Endometrial microvascular endothelial cells (primary cell): ENCODE measurements around the gene CD7. TPM values are rescaled to one million over a fixed set of nuclear protein-coding genes. Genes with fewer than 3 reads are reported as not detected.

Experiments
- in situ Hi-C: cut with HindIII; loops from 2 replicates; pipeline ENCODE4 v1.10.0; 2017; ENCODE audit warnings: low sequenced_read_pairs, low pct_unique_long_range_greater_than_20kb; ENCODE audit errors: inconsistent ontology term
- total RNA-seq: library from RNA; depleted of rRNA; stranded (reverse); fragments of >200 nt; gene quantifications from one replicate; pipeline ENCODE4 v1.2.3, GENCODE V29; 2015; ENCODE audit errors: inconsistent ontology term

CD7 gene
- total RNA-seq, 1 donor from 2014 or later, result not detected

- in situ Hi-C loops, result no loop called here
These were observed 13.2 kb downstream of the CD7 start for GRCh38 chr17:82303944-82304808.

DNA sequence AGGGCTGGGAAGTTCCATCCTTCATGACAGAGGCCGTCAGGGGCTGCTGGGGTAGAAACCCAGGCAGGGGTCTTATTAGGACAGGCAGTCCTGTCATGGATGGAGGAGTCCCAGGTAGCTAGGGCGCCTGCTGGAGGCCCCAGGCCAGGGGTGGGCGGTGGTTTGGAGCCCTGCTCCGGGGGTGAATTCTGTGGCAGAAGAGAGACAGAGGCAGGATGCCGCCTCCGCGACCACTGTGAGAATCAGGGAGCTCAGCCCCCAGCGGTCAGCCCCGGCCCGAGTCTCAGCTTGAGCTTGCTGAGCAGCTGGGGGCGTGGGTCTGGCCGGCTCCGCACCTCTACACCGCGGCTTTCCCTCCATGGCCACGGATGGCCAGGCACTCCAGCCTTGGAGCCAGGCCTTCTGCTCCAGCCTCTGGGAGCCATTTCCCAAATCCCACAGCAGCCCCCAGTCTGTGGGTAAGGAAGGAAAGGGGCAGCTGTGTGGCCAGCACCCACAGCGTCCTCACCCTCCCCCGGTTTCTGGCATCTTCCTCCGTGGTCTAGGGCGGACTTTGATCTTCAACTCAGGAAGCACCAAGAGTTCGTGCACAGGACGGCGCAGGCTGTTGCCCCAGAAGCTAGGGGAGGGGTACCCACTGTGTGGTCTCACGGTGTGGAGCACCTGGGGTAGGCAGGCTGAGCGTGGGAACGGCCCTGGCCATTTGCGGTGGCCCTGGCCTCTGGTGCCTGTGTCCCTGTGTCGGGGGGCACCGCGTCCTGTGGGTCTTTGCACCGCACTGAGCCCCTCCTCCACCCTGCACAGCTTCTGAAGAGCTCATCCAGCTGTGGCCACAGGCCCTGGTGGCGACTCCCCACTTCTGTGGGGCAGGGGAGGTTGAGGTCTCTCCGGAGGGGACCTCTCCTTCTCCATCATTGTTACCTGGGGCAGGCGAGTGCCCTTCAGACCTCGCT is 14.1 kb downstream of the CD7 start:
- in situ Hi-C loops, result no loop called here

- in situ Hi-C loops, result no loop called here
These were observed 14.8 kb downstream of the CD7 start for GRCh38 chr17:82302568-82302963.

GRCh38 chr17:82301916-82302567 is 15.4 kb downstream of the CD7 start:
- in situ Hi-C loops, result no loop called here

- in situ Hi-C loops, result no loop called here
These were observed 16.0 kb downstream of the CD7 start for GRCh38 chr17:82301300-82301915.

- in situ Hi-C loops, result no loop called here
These were observed 16.6 kb downstream of the CD7 start for GRCh38 chr17:82300707-82301270.

DNA sequence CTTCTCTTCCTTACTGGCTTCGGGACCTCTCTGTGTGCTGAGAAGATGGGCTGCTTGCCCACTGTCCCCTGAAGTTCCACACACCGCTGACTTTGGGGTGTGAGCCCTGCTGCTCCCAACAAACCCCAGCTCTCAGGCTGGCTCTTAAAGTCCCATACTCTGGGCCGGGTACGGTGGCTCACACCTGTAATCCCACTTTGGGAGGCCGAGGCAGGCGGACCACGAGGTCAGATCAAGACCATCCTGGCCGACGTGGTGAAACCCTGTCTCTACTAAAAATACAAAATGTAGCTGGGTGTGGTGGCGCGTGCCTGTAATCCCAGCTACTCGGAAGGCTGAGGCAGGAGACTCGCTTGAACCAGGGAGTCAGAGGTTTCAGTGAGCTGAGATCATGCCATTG is 17.2 kb downstream of the CD7 start:
- in situ Hi-C loops, result no loop called here

- in situ Hi-C loops, result no loop called here
These were observed 18.0 kb downstream of the CD7 start for GRCh38 chr17:82299452-82299851.

DNA sequence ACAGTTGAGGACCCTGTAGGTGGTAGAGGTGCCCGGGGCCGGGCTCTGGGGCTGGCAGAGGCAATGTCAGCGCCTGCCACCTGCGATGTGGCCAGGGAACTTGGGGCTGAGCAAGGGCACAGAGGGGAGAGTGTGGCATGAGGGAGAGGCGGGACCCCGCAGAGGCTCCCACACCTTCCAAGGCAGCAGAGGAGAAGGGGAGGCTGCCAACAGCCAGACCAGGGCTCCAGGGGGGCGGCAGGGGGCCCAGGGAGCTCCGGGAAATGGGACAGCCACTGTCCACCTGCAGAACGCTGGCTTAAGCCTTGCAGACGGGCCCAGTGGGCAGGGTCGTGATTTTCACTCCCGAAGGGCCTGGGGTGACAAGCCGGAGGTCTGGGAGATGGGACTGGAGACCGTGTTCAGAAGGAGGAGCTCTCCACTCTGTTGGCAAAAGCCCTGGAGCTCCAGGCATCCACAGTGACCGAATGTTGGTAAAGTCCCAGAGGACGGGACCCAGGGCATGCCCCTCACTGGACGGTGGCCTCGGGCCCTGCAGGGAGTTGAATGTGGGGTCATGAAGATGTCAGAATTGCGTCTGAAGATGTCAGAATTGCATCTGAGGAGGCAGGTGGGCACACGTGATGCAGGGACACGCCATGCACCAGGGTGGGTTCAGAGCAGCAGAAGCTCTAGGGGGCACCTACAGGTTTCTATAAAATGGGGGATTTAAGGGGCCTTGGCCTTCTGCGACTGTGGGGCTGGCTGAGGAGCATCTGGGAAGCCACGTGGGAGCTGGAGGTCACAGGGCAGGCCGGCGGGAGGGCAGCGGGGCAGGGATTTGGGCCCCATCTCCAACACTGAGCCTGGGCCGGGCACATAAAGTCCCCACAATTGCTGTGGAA is 18.6 kb downstream of the CD7 start:
- in situ Hi-C loops, result no loop called here

DNA sequence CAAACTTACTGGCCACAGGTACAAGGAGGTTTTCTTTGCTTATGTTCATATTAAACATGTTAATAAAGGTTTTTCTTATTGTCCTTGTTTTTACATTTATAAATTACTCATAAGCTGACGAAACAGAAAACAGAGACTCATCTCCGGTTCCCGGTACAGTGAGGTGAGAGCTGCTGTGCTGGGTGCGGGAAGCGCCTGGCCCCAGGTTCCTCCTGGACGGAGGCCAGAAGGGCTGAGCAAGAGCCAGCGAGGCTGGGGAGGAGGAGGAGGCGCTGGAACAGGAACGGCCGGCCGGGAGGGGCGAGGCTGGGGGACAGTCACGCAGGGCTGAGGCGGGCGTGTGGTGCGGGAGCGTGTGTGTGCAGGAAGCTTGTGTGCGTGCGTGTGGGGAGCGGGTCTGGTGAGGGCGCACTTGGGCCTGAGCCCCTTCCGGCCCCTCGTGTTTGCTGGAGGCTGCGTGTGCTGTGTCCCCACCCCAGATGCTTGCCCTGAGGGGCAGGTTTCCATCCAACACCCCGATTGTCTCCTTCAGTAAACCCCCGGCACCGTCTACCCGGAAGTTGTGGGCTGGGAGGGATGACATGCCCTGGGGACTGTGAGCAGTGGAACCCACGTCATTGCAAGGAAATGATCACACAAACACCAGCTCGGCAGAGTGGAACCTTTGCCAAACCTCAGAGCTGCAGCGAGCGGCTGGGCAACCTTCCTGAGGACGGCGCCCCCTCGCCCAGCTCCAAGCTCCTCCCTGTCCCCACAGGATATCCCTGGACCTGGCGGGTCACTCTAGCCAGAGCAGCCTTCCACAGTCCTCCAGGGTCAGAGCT is 19.5 kb downstream of the CD7 start:
- in situ Hi-C loops, result no loop called here

DNA sequence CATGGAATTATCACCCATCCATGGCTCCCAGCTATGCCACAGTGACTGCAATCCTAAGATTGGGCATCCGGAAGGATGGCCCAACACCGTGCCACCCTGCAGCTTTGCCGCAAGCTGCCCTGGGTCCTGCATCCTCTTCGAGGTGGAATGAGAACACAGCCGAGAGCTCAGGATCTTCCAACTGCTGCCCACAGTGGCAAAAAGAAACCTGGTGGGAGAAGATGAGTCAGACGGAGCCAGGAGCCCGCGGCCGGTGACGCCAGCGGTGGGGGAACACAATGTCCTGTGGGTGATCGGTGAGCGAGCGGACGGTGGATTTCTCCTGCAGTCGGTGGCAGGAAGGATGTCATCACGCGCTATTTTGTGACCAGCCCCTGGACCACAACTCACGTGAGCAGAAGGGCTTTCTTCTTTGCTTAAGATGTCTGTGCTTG is 20.1 kb downstream of the CD7 start:
- in situ Hi-C loops, result no loop called here

DNA sequence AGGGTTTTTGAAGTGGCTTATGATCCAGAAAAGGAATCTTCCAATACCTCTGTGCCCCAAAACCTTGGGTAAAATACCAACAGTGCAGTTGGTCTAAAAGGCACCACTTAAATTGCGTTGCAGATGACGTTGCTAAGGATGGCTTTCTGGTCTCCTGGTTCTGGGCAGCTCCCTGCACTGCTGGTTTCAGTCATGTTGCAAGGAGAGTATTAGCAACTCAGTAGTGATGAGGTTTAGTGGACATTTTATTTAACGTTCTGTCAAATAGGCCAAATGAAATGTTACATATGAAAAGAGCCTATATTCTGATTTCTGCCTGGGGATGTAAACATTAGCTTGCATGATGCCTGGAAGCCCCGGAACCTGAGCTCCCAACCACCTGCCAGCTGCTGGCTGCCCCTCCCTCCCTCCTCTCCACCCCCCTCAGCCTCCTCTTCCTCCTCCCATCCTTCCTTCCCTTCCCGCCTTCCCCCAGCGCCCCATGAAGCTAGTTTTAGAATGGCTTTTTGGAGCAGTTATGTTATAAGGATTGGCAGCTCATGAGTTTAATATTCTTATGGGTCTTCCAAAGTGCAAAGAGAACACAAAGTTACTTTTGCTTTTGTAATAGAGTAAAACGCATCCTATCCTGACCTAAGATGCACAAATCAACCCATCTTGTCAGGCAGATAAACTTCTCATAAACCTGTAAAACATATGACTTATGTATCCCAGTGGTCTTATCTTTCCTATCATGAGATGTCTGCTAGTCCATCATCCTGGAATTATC is 20.7 kb downstream of the CD7 start:
- in situ Hi-C loops, result no loop called here

GRCh38 chr17:82295472-82295814 is 22.0 kb downstream of the CD7 start:
- in situ Hi-C loops, result no loop called here

DNA sequence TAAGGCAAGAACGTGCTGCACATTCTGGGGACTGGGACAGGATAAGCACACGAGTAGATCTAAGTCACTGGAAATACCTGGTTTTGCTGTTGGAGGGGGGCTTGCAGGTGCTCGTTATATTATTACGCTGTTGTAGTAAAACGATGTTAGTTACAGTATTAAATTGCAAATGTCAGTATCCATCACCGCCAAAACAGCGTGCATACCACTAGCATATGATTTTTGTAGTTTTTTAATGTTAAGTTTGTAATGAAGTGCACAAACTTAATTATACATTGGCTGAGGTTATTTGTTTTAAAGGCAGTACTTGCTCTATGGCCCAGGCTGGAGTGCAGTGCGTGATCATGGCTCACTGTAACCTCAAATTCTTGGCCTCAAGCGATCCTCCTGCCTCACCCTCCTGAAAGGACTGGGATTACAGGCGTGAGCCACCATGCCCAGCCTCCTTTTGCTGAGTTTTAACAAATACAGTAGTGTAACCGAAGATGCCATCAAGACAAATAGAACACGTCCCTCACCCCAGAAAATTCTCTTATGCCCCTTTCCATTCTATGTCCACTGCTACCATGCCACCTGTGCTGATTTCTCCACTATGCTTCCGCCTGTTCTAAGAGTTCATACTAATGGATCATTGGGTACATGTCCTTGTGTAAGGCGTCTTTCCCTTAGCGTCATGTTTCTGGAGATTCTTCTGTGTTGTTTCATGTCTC is 23.2 kb downstream of the CD7 start:
- in situ Hi-C loops, result no loop called here

DNA sequence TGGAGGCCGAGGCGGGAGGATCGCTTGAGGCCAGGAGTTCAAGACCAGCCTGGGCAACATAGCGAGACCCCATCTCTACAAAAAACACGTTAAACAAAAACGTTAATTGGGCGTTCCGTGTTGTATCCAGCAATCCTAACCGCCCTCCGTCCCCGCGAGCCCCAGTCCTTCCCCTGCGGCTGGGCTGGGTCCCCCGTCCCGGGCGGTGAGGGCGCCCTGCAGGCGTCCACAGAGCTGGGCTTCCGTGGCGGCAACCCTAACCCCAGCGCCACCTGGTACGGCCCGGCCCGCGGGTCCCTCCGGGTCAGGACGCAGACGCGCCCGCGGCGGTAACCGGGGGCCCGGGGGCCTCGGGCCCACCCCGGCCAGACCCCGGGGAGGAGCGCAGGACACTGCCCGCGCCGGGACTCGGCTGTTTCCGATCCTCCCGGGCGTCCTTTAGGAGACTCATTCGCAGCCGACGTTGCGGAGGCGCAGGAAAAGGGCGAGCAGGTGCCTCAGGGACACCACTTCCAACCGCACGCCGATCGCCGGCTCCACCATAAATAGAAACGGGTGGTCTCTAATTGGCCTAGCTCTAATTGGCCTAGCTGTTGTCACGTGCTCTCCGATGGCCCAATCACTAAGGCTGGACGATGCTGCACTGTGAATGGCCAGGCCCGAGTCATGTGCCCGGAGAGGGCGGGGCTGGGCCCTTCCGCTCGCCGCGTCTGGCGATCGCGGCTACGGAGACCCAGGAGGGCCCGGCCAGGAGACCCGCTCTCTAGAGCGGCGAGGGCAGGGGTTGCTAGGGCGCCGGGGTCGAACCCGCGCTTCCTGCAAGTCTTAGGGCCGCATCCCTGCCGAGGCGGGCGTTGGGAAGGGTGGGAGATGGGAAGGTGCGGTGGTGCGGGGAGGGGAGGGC is 24.9 kb downstream of the CD7 start:
- in situ Hi-C loops, result no loop called here
